GM20000 (cell line): Measurements from ENCODE around the gene SYT6.

Experiments
- DNase-seq: peaks from one replicate; pipeline ENCODE4 v3.0.0; 2012; ENCODE audit warnings: low spot score
- TF ChIP-seq, protein P1 (sequence below): IDR thresholded peaks from 2 replicates; pipeline ENCODE4 v1.5.1; 2012; ENCODE audit warnings: mild to moderate bottlenecking, control low read depth; ENCODE audit errors: extremely low read depth, missing control alignments

The SYT6 gene

GRCh38 chr1:114082304-114082630 is 71.4 kb downstream of the SYT6 start:
- TF ChIP-seq, protein P1, sequence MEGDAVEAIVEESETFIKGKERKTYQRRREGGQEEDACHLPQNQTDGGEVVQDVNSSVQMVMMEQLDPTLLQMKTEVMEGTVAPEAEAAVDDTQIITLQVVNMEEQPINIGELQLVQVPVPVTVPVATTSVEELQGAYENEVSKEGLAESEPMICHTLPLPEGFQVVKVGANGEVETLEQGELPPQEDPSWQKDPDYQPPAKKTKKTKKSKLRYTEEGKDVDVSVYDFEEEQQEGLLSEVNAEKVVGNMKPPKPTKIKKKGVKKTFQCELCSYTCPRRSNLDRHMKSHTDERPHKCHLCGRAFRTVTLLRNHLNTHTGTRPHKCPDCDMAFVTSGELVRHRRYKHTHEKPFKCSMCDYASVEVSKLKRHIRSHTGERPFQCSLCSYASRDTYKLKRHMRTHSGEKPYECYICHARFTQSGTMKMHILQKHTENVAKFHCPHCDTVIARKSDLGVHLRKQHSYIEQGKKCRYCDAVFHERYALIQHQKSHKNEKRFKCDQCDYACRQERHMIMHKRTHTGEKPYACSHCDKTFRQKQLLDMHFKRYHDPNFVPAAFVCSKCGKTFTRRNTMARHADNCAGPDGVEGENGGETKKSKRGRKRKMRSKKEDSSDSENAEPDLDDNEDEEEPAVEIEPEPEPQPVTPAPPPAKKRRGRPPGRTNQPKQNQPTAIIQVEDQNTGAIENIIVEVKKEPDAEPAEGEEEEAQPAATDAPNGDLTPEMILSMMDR = no peak
- DNase-seq = no peak

DNA sequence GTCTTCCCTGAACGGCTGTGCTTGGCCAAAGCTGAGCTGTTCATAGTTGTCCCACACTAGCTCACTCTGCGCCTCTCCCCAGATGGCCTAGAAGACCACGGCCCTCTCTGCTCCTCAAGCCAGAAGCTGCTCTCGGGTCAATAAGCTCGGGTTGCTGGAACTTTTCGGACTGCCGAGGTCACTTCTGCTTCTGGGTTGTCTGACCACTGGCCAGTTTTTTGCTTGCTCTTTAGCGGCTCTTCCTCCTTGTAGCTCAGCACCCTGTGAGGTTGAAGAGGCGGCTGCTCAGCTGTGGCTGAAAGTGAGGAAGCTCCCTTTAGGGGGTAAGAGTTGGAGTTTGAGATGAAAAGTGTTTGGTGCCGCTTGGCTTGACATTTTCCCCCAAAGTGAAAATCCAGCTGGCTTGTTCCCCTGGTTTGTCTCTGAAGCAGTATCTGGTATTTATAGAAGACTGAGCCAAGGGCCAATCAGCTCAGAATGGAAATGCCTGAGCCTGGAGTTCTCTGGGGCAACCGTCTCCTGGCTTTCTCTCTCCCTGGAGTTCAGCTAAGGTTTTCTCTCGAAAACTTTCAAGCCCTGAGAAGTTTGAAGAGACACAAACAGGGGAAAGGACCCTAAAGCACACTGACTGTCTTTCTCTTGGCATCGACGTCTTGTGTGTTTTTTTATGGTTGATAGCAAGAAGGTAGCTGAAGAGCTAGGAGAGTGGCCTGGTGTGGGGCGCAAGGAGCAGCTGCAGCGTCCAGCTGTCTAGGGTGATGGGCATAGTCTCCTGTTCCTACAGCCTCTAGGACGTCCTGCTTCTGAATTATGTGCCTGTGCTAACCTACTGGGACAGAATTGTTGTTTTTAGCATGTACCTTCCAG is 72.0 kb downstream of the SYT6 start:
- TF ChIP-seq, protein P1 = no peak
- no peak for DNase-seq

DNA sequence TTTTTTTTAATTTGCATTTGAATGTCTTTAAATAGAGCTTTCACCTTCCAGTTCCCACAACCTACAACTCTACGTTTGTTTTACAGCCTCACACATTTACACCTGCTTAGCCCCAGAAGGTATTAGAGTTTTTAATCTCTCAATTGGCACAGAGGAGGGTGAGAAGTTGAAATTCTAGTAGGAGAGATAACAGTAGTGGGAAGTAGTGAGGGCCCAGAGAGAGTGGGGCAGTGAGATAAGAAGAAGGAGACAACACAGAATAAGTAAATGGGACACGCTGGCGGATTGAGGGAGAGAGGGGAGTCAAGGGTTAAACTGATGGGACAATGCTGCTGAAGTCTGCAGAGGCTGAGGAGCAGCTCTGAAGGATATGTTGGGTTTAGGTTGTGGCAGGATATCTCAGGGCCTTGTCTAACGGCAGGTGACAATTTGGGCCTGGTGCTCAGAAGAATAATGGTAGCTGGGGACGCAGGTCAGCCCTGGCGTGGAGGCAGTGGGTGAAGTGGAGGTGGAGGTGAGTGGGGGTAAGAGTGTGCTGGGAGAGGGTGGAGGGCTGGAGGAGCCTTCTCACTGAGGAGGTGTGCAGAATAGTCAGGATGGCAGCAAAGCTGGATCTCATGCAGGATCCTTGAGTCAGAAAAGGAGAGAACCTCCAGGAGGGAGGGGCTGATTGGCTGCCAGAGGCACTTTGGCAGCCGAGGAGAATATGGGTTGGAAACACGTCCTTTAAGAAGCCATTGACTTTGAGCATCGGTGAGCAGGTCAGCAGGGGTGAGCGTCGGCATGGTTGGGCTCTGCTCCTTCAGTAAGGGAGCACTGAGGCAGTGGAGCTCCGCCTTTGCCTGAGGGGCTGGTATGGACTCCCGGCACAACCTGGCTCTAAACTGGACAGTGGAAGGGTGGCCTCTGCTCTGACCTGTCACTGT is 72.9 kb downstream of the SYT6 start:
- TF ChIP-seq, protein P1 = no peak
- no peak for DNase-seq

GRCh38 chr1:114079596-114080190 is 74.0 kb downstream of the SYT6 start:
- TF ChIP-seq, protein P1 = no peak

DNA sequence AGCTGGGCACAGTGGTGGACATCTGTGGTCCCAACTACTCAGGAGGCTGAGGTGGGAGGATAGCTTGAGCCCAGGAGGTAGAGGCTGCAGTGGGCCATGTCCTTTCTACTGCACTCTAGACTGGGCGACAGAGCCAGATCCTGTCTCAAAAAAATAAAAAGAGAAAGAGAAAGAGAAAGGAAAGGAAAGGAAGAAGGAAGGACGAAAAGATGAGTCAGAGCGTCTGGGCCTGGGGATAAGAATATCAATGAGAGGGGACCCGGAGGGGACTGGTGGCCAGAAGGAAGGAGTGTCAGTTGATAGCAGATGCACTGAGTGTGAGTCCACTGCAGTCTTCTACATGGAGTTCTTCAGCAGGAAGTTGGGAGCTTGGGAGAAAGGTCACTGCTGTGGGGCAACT is 75.6 kb downstream of the SYT6 start:
- DNase-seq = no peak
- TF ChIP-seq, protein P1 = no peak

More at GRCh38 chr1:114079596-114080190, 74.0 kb downstream of the SYT6 start:
- DNase-seq = no peak

GRCh38 chr1:114077188-114077587 is 76.5 kb downstream of the SYT6 start:
- TF ChIP-seq, protein P1 = no peak
- no peak for DNase-seq
